LoVo (cell line): ENCODE measurements around the gene ILF3.
"Not testable (repeated sequence)": the region's sequence is repeated elsewhere in the genome, so short reads cannot be mapped to it uniquely, and the experiment has no call there.

Experiments
- DNase-seq: peaks from one replicate; pipeline ENCODE4 v3.0.0-alpha.2; 2016; ENCODE audit warnings: low spot score

ILF3 gene

DNA sequence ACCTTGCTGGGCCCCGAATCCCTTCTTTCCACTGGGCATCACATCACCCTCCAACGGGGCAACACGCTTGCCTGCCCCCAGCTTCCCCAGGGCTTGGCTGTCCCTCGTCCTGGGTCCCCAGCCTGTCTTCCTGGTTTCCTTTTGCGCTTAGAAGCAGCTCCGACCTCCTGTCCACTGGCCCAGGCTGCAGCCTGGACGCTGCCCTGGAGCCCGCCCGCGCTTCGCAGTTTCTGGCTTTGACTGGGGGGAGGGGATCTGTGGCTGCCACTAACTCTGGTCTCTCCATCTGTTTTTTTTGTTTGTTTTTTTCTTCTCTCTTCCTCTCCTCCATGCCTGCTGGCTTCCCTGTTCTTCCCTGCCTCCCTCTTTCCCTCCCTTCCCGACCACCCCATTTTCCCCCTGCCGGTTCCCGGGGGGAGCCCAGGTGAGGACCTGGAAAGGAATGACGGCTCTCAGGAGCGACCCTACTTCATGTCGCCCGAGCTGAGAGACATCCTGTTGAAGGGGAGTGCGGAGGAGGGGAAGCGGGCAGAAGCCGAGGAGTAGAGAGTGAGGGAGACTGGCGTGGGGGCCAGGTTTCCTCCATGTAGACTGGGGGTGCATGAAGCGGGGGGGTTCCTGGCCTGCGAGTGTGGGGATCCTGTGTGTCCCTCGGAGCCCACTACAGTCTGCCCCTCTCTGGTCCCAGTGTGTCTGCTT, 11.5 kb upstream of the ILF3 start:
- DNase-seq, result no peak

DNA sequence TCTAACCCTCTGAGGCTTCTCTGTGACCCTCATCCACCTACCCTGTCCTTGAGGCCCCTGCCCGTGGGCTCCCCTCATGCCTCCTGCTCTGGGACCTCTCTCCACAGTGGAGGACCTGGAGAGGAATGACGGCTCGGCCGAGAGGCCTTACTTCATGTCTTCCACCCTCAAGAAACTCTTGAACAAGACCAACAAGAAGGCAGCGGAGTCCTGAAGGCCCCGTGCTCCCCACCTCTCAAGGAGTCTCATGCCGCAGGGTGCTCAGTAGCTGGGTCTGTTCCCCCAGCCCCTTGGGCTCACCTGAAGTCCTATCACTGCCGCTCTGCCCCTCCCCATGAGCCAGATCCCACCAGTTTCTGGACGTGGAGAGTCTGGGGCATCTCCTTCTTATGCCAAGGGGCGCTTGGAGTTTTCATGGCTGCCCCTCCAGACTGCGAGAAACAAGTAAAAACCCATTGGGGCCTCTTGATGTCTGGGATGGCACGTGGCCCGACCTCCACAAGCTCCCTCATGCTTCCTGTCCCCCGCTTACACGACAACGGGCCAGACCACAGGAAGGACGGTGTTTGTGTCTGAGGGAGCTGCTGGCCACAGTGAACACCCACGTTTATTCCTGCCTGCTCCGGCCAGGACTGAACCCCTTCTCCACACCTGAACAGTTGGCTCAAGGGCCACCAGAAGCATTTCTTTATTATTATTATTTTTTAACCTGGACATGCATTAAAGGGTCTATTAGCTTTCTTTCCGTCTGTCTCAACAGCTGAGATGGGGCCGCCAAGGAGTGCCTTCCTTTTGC, 10.8 kb upstream of the ILF3 start:
- DNase-seq, result no peak

DNA sequence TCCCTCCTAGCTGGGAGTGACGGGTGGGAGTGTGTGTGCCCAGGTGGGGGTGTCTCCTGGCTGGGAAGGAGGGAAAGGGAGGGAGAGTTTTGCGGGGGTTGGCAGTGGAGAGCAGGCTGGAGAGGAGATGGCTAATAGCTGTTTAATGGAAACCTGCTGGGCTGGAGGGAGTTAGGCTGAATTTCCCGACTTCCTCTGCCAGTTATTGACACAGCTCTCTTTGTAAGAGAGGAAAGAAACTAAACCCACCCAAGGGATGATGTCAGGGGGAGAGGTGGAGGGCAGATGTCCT, 10.2 kb upstream of the ILF3 start:
- no peak for DNase-seq

DNA sequence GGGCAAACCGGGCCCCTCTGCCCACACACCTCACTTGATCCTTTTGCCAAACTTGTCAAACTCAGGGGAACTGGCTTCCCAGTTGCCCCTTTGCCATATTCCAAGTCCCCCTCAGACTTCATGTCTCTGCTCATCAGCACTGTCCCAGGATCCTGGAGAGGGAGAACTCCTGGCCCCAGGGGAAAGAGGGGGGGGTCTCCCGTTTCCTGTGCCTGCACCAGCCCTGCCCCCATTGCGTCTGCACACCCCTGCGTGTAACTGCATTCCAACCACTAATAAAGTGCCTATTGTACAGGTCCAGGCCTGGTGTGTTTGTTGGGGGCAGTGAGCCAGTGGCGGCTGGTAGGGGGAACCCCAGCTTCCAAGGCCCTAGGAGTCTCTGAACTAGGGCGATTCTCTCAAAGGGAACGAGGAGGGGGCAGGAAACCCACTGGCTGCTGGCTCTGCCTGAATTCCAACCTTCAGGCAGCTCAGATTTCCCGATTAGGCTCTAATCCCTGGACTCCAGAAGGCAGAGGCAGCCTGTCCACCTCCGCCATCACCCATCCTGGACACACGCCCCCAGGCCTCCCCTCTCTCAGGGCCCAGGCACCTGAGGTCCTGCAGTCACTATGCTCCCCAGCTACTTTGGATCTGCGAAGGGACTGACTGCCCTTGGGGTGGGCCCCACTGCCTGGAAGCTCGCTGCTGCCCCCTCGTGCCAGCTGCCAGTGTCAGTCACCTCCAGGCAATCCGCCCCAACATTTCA, 9.7 kb upstream of the ILF3 start:
- peak; percentile 73 for DNase-seq

DNA sequence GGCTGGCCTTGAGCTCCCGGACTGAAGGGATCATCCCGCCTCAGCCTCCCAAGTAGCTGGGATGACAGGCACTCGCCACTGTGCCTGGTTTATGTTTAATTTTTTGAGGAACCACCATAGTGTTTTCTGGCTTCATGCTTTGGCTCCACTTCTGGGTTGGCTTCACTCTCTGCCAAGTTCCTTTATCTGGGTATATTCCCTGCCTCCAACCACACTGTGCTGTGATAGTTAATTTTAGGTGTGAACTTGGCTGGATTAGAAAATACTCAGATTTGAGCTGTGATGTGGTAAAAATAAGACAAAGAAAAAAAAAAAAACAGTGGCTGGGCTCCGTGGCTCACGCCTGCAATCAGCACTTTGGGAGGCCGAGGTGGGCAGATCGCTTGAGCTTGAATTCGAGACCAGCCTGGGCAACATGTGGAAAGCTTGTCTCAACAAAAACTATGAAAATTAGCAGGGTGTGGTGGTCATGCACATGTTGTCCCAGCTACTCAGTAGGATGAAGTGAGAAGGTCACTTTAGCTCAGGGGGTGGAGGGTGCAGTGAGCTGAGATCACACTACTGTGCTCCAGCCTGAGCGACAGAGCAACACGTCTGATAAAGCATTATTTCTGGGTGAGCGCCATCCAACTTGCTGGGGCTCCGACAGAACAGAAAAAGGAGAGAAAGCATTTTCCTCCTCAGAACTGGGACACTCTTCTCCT, 7.5 kb upstream of the ILF3 start:
- no peak for DNase-seq

DNA sequence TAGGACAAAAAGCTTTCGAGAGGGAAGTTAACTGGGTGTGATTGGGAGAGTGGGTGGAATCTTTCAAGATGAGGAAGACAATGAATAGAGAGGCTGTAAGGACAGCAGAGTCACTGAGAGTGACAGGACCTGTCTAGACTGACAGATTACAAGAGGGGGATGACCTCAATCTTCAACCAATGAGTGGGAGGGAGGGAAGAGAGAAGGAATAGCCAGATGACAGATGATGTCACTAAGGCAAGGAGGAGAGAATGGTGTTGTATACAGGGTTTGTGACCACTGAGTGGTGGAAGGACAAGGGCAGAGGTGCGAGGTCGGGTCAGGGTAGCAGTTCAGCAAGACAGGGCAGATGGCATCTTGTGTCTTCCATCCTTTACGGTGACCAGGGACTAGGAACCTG, 5.8 kb upstream of the ILF3 start:
- no peak for DNase-seq

DNA sequence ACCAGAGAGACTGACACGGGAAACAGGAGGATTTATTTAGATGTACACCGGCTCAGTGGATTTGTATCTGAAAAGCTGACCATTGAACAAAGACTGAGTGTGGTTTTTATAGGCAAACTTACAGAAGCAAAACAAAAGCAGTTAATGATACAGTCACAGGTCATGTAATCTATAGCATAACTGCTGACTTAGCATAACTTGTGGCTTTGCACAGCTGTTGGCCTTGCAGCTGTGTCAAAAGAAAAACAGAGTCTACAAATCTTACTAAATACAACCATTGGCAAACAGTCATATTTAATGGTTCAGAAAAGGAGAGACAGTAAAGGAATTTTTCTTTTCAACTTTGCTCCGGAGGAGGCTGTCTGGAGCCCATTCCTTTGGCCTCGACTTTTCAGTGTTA, 2.3 kb upstream of the ILF3 start:
- DNase-seq, result no peak

DNA sequence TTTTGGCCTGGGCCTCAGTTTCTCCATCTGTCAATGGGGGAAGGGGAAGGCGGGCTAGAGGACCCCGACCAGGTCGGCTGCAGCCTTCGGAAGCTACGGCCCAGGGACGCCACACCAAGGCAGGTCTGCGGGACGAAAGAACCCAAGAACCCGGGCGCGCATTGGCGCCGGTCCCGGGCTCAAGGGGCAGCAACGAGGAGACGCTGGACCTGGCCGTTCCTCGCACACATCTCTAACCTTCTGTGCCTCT, 739 bp upstream of the ILF3 start:
- no peak for DNase-seq

DNA sequence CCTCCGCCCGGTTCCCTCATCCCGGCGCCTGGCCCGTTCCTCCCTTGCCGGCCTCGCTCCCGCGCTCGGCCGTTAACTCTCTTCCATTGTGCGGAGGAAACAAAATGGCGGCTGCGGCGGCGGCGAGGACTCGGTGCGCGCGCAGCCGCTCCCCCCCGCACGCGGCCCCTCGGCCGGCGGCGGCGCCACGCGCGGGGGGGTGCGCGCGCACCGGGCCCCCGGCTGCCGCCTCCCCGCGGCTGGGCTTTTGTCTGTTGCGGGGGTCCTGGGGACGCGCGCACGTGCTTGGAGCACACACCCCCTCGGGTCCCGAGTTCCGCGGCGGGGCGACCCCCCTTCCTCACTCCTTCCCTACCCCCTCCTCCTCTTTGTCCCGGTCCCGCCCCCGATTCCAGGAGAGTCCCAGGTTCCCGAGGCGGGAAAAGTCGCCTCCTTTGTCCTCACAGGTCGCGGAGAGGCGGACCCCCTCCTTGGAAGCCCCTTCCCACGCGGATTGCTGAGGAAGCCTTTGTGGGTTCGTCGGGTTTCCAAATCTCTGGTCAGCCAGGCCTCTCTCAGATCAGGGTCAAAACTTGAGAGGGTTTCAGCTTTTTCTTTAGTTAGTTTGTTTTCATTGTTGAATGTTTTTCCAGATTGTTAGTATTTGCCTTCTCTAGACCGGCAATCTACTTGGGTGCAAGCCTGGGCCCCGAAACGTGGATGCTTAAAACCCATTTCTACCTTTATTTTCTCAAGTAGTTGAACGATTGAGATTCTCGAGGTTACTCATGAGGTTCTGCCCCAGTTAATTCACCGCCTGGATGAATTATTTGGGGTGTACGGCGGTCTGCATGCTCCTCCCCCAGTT, 687 bp downstream of the ILF3 start:
- DNase-seq, result peak; percentile 65

DNA sequence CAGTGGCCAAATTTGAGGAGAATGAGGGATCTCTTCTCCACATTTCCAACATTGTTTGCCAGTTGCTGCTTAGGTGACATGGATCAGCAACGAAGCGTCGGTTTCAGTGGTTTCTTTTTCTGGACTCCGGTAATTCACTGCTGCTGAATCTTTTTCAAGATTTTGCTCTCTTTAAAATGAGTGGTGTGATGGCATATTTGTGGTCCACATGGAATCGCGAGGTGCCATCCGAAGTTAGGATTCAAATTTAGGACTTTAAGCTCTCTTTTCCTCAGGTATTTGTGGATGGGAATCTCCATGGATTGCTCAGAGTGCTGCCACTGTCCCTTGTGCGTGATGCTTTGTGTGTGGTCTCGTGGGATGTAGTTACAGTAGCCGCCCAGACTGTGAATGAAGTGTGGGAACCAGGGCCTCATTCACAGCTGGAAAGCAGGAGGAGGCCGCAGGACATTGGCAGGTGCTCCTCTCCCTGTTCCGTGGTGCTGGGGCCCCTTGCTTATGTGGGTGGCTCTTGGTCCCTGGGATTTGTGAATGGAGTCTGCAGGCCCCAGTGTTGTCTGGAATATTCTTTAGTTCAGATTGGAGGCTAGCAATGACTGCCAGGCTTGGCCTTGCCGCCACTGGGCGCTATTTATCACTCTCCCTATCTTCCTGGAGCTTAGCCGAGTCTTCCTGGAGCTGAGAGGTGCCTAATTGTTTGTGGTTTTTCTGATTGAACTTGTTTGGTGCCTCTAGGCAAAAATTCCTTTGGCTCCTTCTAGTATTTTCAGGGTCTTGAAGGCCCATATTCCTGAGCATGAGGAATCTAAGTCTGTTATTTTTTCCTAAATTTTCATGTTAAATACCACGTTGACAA, 1.5 kb downstream of the ILF3 start:
- peak; percentile 19 for DNase-seq

DNA sequence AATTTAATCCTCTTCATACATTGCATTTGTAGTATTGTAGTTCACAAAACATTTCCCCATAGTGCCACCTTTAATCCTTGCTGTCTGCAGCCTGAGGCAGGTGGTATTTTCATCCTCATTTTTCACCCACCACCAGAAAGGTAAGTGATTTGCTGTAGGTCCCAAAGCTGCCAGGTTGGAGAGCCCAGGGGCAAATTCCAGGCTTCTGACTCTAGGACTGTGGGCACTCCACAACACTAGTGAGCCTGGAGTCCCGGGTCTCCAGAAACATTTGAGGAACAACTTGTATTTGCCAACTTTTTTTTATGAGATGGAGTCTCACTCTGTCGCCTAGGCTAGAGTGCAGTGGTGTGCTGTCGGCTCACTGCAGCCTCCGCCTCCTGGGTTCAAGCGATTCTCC, 6.2 kb downstream of the ILF3 start:
- no peak for DNase-seq

DNA sequence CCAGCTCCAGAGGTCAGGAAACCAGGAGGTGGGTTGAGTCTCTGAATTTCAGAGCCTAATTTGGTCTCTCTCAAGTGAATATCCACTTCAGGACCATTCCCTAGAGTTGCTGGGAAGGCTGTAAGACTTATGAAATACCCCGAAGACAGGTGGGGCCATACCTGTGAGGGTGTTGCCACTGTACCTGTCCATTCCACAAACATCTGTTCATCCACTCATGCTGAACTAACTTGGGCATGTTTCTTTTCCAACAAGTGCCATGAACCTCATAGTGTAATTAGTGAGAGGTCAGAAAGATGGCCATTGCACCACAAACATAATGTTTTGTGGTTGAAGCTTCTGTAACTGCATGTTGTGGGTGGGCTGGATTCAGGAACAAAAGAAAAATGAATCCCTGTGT, 7.8 kb downstream of the ILF3 start:
- no peak for DNase-seq

DNA sequence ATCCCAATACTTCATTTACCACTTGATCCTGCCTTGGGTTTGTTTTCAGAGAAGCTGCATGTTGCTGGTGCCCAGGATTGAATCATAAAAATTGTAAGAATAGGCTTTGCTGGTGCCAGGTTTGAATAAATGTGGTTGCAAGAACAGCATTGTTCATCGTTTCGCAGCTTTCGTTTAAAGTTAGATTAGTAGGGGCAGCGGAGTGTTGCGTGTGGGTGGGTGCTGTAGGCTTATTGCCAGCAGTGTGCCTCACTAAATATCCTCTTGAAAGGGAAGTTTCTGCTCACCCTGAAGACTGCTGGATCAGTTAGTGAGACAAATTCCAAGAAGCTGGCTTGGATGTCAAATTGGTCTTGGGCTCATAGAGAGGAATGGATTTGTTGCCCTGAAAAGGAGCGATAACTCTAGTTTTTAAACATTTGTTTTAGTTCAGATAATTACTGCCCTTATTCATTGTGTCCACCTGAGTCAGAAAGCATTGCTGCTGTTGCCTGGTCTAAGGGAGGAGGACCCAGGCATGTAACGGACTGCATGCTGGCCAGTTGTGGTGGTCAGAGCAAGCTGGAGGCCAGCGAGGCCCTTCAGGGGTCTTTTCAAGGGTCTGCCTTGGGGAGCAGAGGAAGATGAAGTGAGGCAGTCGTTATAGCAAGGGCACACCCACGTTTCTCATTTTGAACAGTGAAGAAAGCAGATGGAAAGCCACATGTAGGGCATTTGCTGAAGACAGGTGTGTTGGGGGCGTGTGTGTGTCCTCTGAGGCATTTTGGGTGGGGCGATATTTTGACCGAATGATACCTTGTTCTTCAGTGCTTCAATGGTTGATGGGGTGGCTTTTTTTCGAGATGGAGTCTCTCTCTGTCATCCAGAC, 8.5 kb downstream of the ILF3 start:
- DNase-seq, result no peak

DNA sequence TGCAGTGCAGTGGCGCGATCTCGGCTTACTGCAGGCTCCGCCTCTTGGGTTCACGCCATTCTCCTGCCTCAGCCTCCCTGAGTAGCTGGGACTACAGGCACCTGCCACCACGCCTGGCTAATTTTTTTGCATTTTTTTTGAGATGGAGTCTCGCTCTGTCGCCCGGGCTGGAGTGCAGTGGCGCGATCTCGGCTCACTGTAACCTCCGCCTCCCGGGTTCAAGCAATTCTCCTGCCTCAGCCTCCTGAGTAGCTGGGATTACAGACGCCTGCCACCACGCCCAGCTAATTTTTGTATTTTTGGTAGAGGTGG, 9.1 kb downstream of the ILF3 start:
- not testable (repeated sequence) for DNase-seq

DNA sequence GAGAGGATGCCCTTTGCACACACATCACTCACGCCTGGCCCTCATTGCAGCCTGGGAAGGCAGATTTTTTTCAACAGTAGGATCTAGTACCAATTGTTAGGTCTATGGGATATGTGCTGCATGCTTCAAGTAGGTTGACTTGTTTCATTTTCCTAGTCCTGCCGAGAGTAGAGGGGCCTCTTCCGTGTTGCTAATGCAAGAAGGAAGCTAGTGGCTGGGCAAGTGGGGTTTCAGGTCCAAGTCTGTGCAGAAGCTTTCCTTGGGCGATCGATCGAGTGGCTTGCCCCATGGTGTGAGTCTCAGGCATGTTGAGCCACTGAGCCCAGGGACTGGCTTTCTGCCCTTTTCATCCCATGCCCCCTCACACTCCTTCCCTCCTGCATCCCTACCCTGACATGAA, 13.7 kb downstream of the ILF3 start:
- DNase-seq, result no peak

DNA sequence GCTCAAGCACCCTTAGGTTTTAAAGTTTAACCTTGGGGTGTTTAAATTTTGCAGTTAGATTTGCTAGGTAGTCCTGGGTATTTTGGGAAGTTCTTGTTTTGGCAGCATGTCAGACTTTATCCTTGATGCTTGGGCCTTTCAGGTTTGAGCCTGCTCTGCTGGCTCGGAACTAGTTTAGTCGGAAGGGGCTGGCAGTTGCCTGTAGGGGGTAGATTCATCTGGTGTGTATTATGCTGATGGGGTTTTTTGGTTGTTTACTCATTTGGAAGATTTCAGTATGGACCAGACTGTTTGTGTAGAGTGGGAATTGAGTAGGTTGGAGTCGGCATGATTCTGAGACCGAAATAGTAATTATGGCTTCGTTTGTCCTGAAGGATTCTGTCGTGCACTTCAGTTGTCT, 15.1 kb downstream of the ILF3 start:
- DNase-seq, result no peak

DNA sequence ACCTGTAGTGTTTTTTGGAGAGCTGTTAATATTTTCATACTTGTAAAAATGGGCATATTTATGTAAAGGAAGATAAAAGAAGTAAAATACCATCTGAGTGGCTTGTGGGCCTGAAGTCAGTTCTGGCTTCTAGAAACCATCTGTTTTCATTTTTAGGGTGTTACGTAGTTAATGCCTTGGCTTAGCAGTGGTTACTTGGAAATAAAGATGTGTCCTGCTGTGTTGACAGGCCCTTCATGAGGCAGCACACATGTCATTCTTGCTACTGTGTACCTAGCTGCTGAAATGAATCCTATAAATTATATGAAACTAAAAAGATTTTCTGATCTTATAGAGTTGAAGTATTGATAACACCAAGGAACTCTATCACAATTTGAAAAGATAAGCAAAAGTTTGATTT, 16.0 kb downstream of the ILF3 start:
- no peak for DNase-seq

DNA sequence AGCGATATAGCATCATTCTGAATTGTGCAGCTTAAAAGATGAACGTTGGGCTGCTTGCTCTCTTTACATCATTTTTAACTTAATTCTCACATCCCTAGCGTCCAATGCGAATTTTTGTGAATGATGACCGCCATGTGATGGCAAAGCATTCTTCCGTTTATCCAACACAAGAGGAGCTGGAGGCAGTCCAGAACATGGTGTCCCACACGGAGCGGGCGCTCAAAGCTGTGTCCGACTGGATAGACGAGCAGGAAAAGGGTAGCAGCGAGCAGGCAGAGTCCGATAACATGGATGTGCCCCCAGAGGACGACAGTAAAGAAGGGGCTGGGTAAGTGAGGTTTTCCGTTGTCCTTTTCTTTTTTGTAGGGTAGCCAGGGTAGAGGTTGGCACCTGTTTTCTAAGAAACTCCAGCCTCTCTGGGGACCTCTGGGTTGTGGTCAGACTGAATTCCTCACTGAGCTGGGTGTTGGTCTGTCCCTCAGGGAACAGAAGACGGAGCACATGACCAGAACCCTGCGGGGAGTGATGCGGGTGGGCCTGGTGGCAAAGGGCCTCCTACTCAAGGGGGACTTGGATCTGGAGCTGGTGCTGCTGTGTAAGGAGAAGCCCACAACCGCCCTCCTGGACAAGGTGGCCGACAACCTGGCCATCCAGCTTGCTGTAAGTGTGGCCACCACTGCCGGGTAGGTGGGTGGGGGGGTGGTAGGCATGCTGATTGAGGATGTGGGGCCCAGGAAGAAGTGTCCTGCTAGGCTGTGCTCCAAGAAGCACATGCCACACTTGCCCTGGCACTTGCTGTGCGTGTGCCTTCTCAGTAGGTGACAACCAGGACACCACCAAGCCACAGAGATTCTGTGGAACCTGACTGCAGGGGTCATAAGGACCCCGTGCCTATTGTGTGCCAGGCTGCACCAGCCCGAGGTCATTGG, 17.0 kb downstream of the ILF3 start:
- DNase-seq, result no peak

DNA sequence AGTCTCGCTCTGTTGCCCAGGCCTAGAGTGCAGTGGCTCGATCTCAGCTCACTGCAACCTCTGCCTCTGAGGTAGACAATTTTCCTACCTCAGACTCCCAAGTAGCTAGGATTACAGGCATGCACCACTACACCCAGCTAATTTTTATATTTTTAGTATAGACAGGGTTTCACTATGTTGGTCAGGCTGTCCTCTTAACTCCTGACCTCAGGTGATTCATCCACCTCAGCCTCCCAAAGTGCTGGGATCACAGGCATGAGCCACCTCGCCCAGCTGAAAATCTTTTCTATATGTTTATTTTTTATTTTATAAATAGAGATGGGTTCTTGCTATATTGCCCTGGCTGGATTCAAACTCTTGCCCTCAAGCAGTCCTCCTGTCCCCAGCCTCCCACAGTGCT, 17.8 kb downstream of the ILF3 start:
- not testable (repeated sequence) for DNase-seq
